H7 (cell line): ENCODE results near the gene TMEM222. TPM values are rescaled to one million over a fixed set of nuclear protein-coding genes. Genes with fewer than 3 reads are reported as not detected.

Experiments used
- DNase-seq: peaks from one replicate; pipeline ENCODE4 v3.0.0; 2012
- H3K27me3 ChIP-seq: 2 replicates; pipeline ENCODE4 v1.6.0; 2011; ENCODE audit warnings: mild to moderate bottlenecking, low read length; ENCODE audit not compliant: control insufficient read depth, insufficient read depth
- H3K36me3 ChIP-seq: replicated peaks from 2 replicates; pipeline ENCODE4 v1.5.1; 2011; ENCODE audit warnings: low read length; ENCODE audit not compliant: control insufficient read depth, insufficient read depth
- H3K4me3 ChIP-seq: 2 replicates; pipeline ENCODE4 v1.5.1; 2011; ENCODE audit warnings: low read depth, mild to moderate bottlenecking, control low read depth, low read length, moderate library complexity; ENCODE audit not compliant: insufficient read depth
- total RNA-seq: library from RNA; depleted of rRNA; stranded (reverse); fragments of >200 nt; shearing (Covaris generic); gene quantifications from 2 replicates; pipeline ENCODE4 v1.2.3, GENCODE V29; 2014

The TMEM222 gene
- total RNA-seq, 1 experiment from 2014 or later = 53.4 TPM

DNA sequence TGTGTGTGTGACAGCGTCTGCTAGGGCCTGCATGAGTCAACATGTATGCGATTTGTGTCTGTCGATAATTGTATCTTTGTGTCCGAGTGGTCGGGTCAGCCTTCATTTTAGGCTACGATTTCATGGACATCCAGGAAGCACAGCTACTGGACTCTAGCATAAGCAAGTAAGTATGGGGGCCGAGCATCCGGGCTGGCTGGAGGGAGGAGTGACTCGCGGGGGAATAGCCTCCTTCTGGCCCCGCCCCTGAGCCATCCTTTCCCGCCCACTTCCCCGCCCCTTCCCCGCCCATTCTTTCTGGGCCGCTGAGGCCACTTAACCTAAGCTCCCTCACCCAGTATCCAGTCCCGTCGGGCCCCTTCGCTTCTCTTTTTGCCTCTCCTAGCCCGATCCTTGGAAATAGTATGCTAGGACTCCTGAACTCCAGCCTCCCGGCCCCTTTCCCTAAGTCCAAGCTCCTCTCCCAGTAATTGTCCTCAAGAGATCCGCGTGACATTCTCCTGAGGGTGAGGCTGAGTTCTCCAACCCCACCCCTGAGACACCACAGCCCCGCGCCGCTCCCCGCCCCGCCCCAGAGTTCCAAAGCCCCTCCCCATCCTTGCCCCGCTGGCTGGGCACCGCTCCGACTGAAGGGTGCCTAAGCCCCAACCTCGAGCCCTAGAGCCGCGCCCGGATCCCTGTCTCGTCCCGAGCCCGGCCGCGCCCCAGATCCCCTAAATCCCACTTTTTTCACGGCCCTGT lies 43.6 kb downstream of the TMEM222 start:
- no peaks in the 10 kb centered on the region for H3K36me3 ChIP-seq
- peaks cover 22% of the 10 kb centered on the region for H3K27me3 ChIP-seq
- peak overlapping the region; percentile 76 for H3K4me3 ChIP-seq
- peak; percentile 97 for DNase-seq

DNA sequence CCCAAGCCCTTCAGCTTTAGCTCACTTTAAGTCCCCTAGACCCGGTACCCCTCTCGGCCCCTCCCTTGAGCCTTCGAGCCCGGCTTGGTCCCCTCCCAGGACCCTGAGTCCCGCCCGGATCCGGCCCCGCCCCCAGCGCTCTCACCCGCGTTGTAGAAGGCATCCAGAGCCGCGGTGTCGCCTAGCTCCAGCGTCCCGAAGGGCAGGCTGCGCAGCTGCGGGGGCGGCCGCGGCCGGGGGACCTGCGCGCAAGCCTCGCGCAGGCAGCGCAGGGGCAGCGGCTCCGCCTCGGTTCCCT lies 44.1 kb downstream of the TMEM222 start:
- Histone ChIP-seq H3K36me3 (no peaks in the 10 kb centered on the region), H3K27me3 (peaks cover 17% of the 10 kb centered on the region)

DNA sequence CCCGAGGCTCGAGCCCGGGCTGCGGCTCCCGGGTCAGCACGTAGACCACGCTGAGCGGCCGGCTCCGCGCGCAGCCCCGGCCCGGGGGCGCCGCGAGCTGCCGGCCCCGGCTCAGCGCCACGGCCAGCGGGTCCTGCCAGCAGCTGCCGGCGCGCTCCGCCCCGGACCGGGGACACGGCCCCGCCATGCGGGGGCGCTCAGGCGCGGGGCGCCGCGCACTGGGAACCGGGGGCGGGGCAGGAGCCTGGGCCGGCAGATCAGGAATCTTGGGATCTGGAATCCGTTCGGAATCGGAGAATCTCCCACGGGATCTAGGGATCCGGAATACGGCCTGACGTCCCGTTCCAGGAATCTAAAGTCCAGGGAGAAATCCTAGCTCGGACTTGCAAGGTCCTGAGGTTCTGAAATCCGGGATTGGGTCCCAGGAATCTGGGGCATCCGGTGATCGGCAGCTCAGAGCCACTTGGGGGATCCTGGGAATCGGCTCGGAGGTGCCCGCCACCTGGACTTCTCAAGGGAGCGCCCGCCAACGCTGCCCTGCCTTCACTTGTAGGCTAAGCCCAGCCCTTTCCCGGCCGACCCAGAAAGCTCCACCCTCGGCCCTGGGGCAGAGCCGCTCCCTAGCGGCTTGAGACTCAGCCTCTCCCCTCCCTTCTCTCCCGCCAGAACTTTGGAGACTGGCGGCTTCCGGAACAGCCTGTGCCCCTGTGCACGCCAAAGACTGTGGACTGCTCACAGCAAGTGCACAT lies 44.6 kb downstream of the TMEM222 start, which contains the start of gene MAP3K6:
Gene MAP3K6 (minus strand): TSS at position 551 of the 749 bp plus-strand sequence. CDS start 364 bp downstream, at position 187.
- DNase-seq = peak; percentile 96
- Histone ChIP-seq H3K4me3 (peak within 1 kb of the TSS; percentile 76), H3K27me3 (peaks cover 12% of the 10 kb centered on the region), H3K36me3 (no peaks in the 10 kb centered on the region)

More for the DNA sequence above, 44.1 kb downstream of the TMEM222 start:
- peak overlapping the region; percentile 76 for H3K4me3 ChIP-seq
- peak; percentile 95 for DNase-seq

GRCh38 chr1:27367160-27367650 lies 45.2 kb downstream of the TMEM222 start:
- Histone ChIP-seq H3K4me3 (peak overlapping the region; percentile 76), H3K36me3 (no peaks in the 10 kb centered on the region), H3K27me3 (peaks cover 6% of the 10 kb centered on the region)
- DNase-seq = no peak

- Histone ChIP-seq H3K36me3 (no peaks in the 10 kb centered on the region), H3K27me3 (peaks cover 2% of the 10 kb centered on the region), H3K4me3 (no peak overlapping the region)
- DNase-seq = no peak
These were observed 47.1 kb downstream of the TMEM222 start for GRCh38 chr1:27368869-27369582.

GRCh38 chr1:27372022-27372807 lies 50.3 kb downstream of the TMEM222 start:
- H3K4me3 ChIP-seq = no peak overlapping the region
- DNase-seq = no peak
- peaks cover 2% of the 10 kb centered on the region for H3K27me3 ChIP-seq
- H3K36me3 ChIP-seq = no peaks in the 10 kb centered on the region

- Histone ChIP-seq H3K4me3 (no peak overlapping the region), H3K27me3 (no peaks in the 10 kb centered on the region; the same call in 1 of the 2 replicates), H3K36me3 (no peaks in the 10 kb centered on the region)
- DNase-seq = peak; percentile 89
These were observed 51.1 kb downstream of the TMEM222 start for GRCh38 chr1:27372808-27373690.

- H3K4me3 ChIP-seq = no peak within 1 kb of the TSS
- no peaks in the 10 kb centered on the region for H3K36me3 ChIP-seq
- DNase-seq = no peak
- no peaks in the 10 kb centered on the region for H3K27me3 ChIP-seq
These were observed 52.6 kb downstream of the TMEM222 start, which contains the start of gene FCN3 for GRCh38 chr1:27374362-27375086. Gene FCN3, minus strand, starts transcription at chr1:27374824. Its CDS starts 6 bp downstream, at chr1:27374818.

DNA sequence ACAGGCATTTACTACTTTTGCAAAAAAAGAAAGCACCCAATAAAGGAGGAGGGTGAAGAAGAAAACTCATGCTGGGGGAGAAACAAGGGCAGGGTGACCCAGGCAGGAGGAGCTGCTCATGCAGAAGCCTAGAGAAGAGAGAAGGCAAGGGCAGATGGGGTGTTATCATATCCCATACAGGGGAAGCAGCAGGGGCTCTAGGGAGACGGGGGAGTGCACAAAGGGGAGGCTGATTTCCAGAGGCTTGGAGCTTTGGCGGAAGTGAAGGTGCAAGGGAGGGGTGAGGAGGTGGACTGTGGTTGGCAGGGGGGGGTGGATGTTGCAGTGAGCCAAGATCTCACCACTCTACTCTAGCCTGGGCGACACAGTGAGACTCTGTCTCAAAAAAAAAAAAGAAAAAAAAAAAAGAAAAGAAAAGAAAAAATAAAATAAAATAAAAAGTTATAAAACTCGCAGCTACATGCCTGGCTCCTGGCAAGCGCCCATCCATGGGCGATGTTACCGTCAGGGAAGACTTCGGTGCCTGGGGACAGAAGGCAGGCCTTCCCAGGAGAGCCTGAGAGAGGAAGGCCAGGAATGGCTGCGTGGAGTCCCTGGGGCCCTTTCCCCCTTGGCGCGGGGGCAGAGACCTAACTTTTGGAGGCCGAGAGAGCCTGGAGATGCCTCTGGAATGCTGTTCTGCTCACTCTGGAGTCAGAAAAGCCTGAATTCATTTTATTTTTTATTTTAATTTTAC lies 56.0 kb downstream of the TMEM222 start:
- peaks cover 11% of the 10 kb centered on the region; the same call in 1 of the 2 replicates for H3K27me3 ChIP-seq
- no peak for DNase-seq
- no peaks in the 10 kb centered on the region for H3K36me3 ChIP-seq
- no peak overlapping the region for H3K4me3 ChIP-seq

GRCh38 chr1:27379564-27380122 lies 57.7 kb downstream of the TMEM222 start:
- H3K36me3 ChIP-seq = no peaks in the 10 kb centered on the region
- no peak overlapping the region for H3K4me3 ChIP-seq
- H3K27me3 ChIP-seq = peaks cover 14% of the 10 kb centered on the region; the same call in 1 of the 2 replicates
- DNase-seq = no peak

DNA sequence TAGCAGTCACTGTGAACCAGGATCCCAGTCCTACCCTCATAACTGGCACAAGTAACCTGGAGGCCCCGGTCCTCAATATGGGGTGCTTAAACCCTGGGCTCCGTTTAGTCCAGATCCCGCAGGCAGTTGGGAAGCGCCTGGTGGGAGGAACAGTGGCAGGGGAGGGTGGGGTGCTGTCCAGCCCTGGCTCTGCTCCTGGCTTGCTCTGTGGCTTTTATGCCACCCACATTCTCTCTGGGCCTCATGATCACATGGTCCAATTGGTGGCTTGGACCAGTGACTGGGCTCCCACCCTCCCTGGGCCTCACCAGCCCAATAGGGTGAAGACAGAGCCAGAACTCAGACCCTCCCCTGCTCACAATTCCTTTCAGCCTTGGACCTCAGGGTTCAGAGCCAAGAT lies 58.3 kb downstream of the TMEM222 start:
- peaks cover 14% of the 10 kb centered on the region; the same call in 1 of the 2 replicates for H3K27me3 ChIP-seq
- no peak overlapping the region for H3K4me3 ChIP-seq
- no peaks in the 10 kb centered on the region for H3K36me3 ChIP-seq

More for the DNA sequence above, 58.3 kb downstream of the TMEM222 start:
- no peak for DNase-seq
